DMS53 treated with DMSO at 0.1 percent for 48 hours (cell line): Measurements from ENCODE around the gene KIF19.
"Not testable (repeated sequence)": the region's sequence is repeated elsewhere in the genome, so short reads cannot be mapped to it uniquely, and the experiment has no call there.

Experiments
- DNase-seq: peaks from one replicate; lab custom pipeline; 2025; ENCODE audit not compliant: unreplicated experiment; lab: John Stamatoyannopoulos, UW

The KIF19 gene

DNA sequence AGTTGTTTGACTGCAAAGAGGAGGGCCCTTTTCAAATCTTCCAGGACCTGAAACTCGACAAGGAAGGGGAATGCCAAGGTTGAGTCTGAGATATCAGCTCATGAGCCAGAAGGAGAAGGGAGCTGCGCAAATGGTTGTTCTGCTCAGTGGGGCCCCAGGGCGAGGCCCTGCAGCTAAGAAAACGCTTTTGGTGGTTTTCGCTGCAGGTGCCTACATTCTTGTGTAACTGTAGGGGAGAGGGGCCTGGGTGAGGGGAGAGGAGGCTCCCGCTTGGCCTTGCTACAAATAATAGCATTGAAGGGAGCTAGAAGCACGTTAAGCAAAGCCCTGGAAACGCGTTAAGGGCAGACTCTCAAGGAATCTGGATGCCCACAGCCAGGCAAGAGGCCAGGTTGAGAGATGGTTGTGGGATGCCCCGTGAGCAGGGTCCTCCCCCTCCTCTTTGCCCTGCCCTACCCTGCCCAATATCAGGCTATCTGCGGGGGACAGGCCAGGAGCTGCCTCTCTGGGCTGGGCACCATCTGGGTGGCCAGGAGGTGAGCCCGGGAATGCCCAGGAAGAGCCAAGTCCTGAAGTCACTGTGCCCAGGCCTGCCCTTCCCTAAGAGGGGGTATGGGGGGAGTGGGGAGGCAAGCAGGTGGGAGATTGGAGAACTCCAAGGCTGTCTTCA lies 63.2 kb downstream of the KIF19 start:
- DNase-seq, result no peak

- no peak for DNase-seq
Observed at GRCh38 chr17:74389937-74390679, 64.1 kb downstream of the KIF19 start.

DNA sequence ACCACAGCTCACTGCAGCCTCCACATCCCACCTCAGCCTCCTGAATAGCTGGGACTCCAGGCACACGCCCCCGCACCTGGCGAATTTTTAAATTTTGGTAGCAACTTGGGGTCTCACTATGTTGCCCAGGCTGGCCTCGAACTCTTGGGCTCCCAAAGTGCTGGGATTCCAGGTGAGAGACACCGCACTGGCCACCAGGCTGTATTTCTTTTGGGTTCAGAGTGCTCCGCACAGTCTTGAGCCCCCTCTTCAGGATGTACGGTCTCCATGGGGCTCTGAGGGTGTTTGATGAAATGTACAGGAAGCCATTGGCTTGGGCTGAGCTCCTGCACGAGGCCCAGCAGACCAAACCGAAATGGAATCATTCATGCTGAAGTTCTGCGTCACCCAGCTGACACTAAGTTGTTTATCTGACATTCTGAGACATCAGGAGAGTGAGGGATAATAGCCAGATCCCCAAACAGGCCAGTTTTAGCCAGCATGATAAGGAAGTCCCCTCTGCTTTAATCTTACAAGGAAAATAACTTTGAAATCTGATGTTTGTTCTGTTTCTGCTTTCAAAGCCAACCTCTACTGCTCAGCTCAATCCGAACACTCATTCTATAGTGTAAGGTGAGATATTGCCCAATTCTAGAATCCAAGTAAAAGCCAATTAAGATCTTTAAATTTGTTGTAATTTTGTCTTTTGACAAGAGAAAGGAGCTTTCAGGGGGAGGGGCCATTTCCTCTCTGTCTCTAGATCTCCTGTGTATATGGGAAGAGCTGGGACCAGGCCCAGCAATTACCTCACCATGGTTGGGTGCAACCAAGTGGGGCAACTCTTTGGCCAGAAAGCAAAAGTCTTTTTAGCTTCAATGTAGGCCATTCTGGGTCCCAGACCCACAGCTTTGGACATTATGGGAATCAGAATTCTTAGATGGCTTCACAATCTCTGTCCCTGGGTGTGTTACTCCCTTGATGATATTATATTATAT lies 64.9 kb downstream of the KIF19 start:
- DNase-seq, result no peak

- DNase-seq, result no peak
Observed at GRCh38 chr17:74391771-74392170, 65.7 kb downstream of the KIF19 start.

- DNase-seq, result no peak
Observed at GRCh38 chr17:74392848-74393247, 66.8 kb downstream of the KIF19 start.

GRCh38 chr17:74393346-74393942 lies 67.4 kb downstream of the KIF19 start:
- DNase-seq, result no peak

DNA sequence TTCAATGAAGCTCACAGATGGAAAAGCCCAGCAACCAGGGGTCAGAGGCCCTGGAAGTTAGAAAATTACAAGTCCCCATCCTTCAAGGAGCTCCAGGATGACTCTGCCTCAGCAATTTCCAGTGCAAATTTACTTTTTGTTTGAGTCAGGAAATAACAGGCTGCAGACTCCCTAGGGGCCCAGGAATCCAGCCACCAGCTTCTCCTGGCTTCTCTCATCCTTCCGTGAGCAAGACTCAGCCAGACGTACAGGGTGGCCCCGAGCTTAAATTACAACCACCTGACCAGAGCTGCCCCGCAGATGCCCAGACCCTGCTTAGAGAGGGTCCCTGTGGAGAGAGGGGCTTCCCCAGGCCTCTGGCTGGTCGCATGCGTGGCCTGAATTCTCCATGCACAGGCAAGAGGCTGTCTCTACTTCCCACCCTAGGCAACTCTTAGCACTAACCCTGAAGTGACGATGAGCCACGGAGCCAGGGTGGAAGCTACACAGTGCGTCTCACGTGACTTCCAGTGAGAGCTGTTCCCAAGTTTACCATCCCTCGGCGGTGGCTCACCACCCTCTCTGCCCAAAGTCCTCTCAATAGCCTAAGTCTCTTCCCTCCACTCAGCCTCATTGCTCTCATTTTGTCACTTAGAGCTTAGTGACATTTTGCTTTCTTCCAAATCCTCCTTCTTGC lies 68.4 kb downstream of the KIF19 start:
- no peak for DNase-seq

- DNase-seq, result no peak
Observed at GRCh38 chr17:74394977-74395376, 69.0 kb downstream of the KIF19 start.

- DNase-seq, result no peak
Observed at GRCh38 chr17:74396567-74396966, 70.5 kb downstream of the KIF19 start.

DNA sequence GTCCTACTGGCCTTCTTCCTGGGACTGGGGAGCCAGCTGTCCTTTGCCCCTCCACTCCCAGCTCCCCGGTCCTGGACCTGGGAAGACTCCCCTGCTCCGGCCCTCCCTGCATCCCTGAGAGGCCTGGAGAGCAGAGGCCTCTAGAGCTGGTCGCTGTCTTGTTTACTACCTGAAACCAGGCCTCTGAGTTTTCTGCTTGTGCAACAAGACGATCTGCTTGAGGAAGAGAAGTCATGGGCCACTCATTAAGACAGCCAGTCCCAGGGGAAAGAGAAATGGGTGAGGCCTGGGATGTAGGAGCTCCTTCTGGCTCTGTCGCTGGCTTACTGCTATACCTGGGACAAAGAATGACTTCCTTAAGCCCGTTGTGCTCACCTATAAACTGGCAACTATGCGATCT lies 76.0 kb downstream of the KIF19 start:
- DNase-seq, result no peak

DNA sequence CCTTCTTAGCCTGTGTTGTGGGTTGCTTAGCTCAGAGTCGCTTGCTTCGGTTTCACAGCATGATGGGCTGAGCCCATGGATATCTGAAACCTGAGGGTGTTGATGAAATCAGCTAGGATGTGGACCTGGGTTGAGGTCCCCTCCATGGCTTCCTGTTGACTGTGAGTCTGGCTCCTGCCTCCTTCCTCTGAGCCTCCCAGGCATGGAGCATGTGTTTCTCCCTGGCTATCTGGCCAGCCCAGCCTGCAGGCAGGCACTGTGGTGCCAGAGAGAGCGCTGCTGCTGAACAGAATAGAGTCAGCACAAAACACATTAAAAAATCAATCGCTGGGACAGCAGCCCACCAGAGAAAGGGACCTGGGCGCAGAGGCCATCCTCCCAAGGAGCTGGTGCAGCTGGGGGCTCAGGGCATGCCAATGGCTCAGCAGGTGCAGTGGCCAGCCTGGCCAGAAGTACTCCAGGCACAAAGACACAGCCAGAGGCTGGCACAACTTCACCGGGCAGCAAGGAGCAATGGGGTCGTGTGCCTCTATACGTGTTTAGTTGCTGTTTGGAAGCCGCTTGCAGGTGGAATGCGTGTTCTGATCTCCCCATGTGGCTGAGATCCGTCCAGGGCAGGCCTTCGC lies 77.6 kb downstream of the KIF19 start:
- DNase-seq, result no peak

DNA sequence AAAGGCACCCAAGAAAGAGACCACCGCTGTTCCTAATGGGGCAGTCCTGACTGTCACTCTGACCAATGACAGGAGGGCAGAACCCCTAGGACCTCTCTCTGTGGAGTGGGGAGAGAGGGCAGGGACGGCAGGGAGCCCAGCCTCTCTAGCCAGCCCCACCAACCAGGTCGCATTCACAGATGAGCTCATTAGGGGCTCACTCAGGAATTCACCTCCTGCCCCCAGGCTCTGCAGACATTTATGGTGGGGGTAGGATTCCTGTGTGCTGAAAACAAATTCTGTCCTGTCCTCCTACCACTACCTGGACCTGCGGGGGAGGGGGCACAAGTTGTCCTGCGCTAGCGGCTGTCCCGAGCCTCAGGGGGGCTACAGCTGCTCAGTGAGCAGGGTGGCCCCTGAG lies 78.2 kb downstream of the KIF19 start:
- DNase-seq, result no peak

GRCh38 chr17:74404789-74405188 lies 78.8 kb downstream of the KIF19 start:
- no peak for DNase-seq

GRCh38 chr17:74405311-74405710 lies 79.3 kb downstream of the KIF19 start:
- DNase-seq, result not testable (repeated sequence)
